Putamen (tissue), 1 donor: ENCODE data around the gene GPX4.

ENCODE experiments used
- DNase-seq: peaks from one replicate; pipeline ENCODE4 v3.0.0-alpha.2; 2016; ENCODE audit warnings: low spot score

Gene GPX4

DNA sequence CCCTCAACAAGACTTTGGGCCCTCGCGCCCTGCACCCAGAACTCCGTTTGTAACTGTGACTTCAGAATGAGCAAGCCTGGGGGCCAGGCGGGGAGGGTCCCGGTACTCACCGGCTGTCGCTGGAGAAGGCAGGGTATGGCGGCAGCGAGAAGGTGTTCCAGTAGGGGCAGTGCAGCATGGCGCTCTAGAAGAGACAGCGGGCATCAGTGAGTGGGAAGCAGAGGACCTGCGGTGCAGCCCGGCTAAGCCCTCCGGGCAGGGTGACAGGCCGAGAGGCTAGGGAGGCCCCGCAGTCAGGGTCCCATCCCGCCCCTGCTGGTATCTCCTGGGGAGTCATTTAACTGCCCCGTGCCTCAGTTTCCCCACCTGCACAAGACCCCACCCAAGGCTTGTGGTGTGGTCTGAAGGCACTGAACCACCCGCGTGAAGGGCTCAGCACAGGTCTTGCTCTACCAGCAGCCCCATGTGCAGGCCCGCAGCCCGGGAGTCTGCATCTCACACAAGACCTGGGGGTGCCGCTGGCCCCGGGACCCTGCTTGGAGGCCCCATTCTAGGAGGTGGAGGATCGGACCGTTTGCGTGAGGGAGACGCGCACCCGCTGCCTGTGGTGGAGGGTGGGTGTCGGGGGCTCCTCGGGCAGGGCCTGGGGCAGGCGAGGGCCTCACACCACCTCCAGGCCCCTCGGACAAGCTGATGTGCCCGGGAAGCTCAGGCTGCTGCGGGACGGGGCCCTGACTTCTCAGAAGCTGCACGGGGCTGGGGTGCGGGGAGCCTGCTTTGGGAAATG lies 45.7 kb downstream of the GPX4 start:
- no peak for DNase-seq

DNA sequence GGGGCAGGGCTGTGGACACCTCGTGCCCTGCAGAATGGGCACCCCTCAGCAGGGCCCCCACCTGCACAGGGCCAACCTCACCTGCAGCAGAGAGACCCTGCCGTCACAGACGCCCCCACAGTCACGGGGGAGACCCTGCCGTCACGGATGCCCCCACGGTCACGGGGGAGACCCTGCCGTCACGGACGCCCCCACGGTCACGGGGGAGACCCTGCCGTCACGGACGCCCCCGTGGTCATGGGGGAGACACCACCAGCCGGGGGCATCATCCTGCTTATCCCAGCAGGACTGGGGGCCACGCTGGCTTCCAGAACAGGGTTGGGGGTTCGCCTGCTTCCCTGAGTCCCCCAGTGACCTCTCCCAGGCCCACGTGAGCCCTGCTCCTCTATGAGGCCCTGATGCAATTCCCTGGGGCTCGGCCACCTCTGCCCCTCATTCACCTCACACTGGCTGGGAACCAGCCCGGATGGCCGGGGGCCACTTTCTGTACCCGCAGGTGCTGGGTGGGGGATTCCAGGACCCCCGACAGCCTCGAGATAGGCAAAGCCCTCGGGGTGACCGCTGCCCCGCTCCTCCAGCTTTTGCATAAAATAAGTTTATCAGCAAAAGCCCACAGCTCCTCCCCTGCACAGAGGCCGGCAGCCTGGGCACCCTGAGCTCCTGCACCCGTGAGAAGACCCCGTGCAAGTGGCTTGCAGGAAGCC lies 46.7 kb downstream of the GPX4 start:
- no peak for DNase-seq

GRCh38 chr19:1151037-1151724 lies 47.4 kb downstream of the GPX4 start:
- DNase-seq = no peak

- no peak for DNase-seq
These were observed 48.3 kb downstream of the GPX4 start for GRCh38 chr19:1151917-1152587.

- DNase-seq = no peak
These were observed 50.3 kb downstream of the GPX4 start for GRCh38 chr19:1153891-1154730.

DNA sequence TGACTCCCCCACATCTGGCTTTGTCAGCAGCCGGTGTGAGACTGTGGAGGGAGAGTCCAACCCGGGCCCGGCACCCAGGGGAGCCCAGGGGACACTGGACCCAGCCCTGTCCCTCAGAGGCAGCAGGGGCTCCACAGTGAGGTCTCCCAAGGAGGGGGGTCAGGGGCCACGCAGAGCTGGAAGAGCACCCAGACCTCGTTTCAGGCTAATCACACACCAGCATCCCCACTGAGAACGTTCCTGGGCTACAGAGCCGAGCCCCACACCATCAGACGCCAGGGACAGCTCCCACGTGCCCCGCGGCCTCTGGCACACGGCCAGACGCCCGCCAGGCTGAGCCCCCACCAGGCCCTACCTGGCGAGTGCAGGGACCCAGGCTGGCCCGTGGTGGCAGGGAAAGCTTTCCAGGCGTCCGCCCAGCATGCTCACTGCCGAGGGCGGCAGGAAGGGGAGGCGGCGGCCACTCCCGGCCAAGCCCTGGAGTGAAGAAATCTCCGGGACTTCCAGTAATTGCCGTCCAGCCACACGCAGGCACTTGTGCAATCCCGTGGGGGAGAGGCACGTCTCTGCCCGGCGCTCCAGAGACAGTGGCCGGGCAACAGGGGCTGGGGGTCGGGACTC lies 51.0 kb downstream of the GPX4 start:
- no peak for DNase-seq

- no peak for DNase-seq
These were observed 51.8 kb downstream of the GPX4 start for GRCh38 chr19:1155352-1156304.
